Measurements from ENCODE around the gene MMAB.

- TF ChIP-seq CTCF (IDR thresholded peaks at IDR 0.05) (no peak), POLR2AphosphoS5 (IDR thresholded peaks at IDR 0.05; ENCODE audit: insufficient read depth in 1 of 2, low read depth in 1 of 2) (no peak), POLR2A (IDR thresholded peaks at IDR 0.05) (no peak)
These were observed 5.3 kb downstream of the MMAB start for GRCh38 chr12:109567967-109568366.

All from vagina (tissue), 2 donors.